B cell (primary cell): Measurements from ENCODE around the gene PPIL1. TPM values are rescaled to one million over a fixed set of nuclear protein-coding genes. Genes with fewer than 3 reads are reported as not detected.

ENCODE experiments used
- ATAC-seq: fragments of 200-7000 bp; cut with Tn5 transposase; one replicate; pipeline ENCODE4 v1.10.0; 2021; ENCODE audit warnings: low read depth, mild to moderate bottlenecking, moderate number of reproducible peaks, moderate library complexity
- CTCF ChIA-PET: fragments of 350-600 bp; sonication (Branson Sonifier 250); formaldehyde crosslinking; loops from one replicate; lab custom pipeline; 2021; ENCODE audit warnings: antibody characterized with exemption, inconsistent platforms; lab: Charles Lee
- POLR2A ChIA-PET: fragments of 350-600 bp; sonication (Branson Sonifier 250); formaldehyde crosslinking; loops from one replicate; lab custom pipeline; 2021; ENCODE audit warnings: antibody characterized with exemption; lab: Charles Lee
- DNase-seq: peaks from one replicate; pipeline ENCODE4 v3.0.0; 2013
- H2AFZ ChIP-seq: 2 replicates; pipeline ENCODE4 v1.6.1; 2012; ENCODE audit warnings: mild to moderate bottlenecking, low read depth, low read length; ENCODE audit not compliant: insufficient read depth, poor library complexity, severe bottlenecking
- H3K27ac ChIP-seq, 2 donors: 1 replicate in 1 of 2; 2 replicates in 1 of 2; pipeline ENCODE4 v1.5.1; 2012 to 2013; ENCODE audit warnings: low read length in 2 of 2, mild to moderate bottlenecking in 2 of 2, moderate library complexity in 1 of 2
- H3K27me3 ChIP-seq, 4 experiments: fragments of 200-600 bp in 1 of 4; sonication (generic) in 1 of 4; replicated peaks in 1 of 4; 1 replicate in 2 of 4; 2 replicates in 2 of 4; pipeline versions ENCODE4 v1.6.1 to v1.7.0; 2013 to 2016; ENCODE audit warnings: low read length in 3 of 4, mild to moderate bottlenecking in 2 of 4, mixed read lengths in 1 of 4, moderate library complexity in 1 of 4; ENCODE audit not compliant: insufficient read depth in 4 of 4, control insufficient read depth in 3 of 4; ENCODE audit errors: control extremely low read depth in 1 of 4
- H3K36me3 ChIP-seq, 2 experiments: replicated peaks in 1 of 2; 1 replicate in 1 of 2; 2 replicates in 1 of 2; pipeline versions ENCODE4 v1.6.1 to v1.7.1; 2013; ENCODE audit warnings: low read length in 1 of 2; ENCODE audit not compliant: insufficient read depth in 2 of 2, control insufficient read depth in 1 of 2; ENCODE audit errors: control extremely low read depth in 1 of 2, extremely low read depth in 1 of 2
- H3K4me1 ChIP-seq, 2 donors: fragments of 200-600 bp in 1 of 2; sonication (generic) in 1 of 2; 1 replicate in 1 of 2; 2 replicates in 1 of 2; pipeline versions ENCODE4 v1.5.1 to v1.6.1; 2013 to 2017; ENCODE audit warnings: low read length in 2 of 2; ENCODE audit not compliant: control insufficient read depth in 2 of 2, insufficient read depth in 2 of 2
- H3K4me2 ChIP-seq: replicated peaks from 2 replicates; pipeline ENCODE3; 2012; ENCODE audit warnings: mild to moderate bottlenecking, low read depth, low read length; ENCODE audit not compliant: poor library complexity, severe bottlenecking
- H3K4me3 ChIP-seq, 5 experiments: fragments of 200-600 bp in 1 of 5; sonication (generic) in 1 of 5; 1 replicate in 3 of 5; 2 replicates in 2 of 5; pipeline versions ENCODE4 v1.5.1 to v1.7.0; 2011 to 2016; ENCODE audit warnings: low read length in 4 of 5, mild to moderate bottlenecking in 4 of 5, low read depth in 2 of 5, control low read depth in 1 of 5, moderate library complexity in 1 of 5; ENCODE audit not compliant: insufficient read depth in 1 of 5; ENCODE audit errors: control extremely low read depth in 1 of 5, extremely low read depth in 1 of 5
- H3K79me2 ChIP-seq: fragments of 200-600 bp; sonication (generic); one replicate; pipeline ENCODE4 v1.6.0; 2016; ENCODE audit warnings: low read length; ENCODE audit not compliant: control insufficient read depth, insufficient read depth
- H3K9ac ChIP-seq: fragments of 200-600 bp; sonication (generic); 2 replicates; pipeline ENCODE4 v1.6.1; 2017; ENCODE audit warnings: mild to moderate bottlenecking, low read length, moderate library complexity
- H3K9me3 ChIP-seq, 3 donors: one replicate each; pipeline versions ENCODE4 v1.6.1 to v1.7.1; 2013; ENCODE audit warnings: low read length in 2 of 3; ENCODE audit not compliant: control insufficient read depth in 2 of 3, insufficient read depth in 1 of 3; ENCODE audit errors: control extremely low read depth in 1 of 3
- H4K20me1 ChIP-seq: 2 replicates; pipeline ENCODE4 v1.6.0; 2012; ENCODE audit warnings: mild to moderate bottlenecking, low read length; ENCODE audit not compliant: insufficient read depth, control insufficient read depth, poor library complexity, severe bottlenecking
- H3K27ac Mint-ChIP-seq: one replicate; pipeline ENCODE4 v1.8.0; 2021; ENCODE audit warnings: mixed read lengths
- H3K27me3 Mint-ChIP-seq: one replicate; pipeline ENCODE4 v1.8.0; 2021; ENCODE audit warnings: mixed read lengths
- H3K4me1 Mint-ChIP-seq: one replicate; pipeline ENCODE4 v1.8.0; 2021; ENCODE audit warnings: mixed read lengths
- H3K4me3 Mint-ChIP-seq: one replicate; pipeline ENCODE4 v1.8.0; 2021; ENCODE audit warnings: mixed read lengths
- H3K9me3 Mint-ChIP-seq: one replicate; pipeline ENCODE4 v1.8.0; 2022; ENCODE audit warnings: mixed read lengths; ENCODE audit not compliant: insufficient read depth
- CTCF ChIP-seq: fragments of 200-600 bp; IDR thresholded peaks from one replicate; pipeline ENCODE4 v1.8.0; 2022; ENCODE audit warnings: antibody characterized with exemption, mild to moderate bottlenecking
- EZH2 ChIP-seq: IDR thresholded peaks from 2 replicates; pipeline ENCODE4 v1.6.1; 2012; ENCODE audit warnings: borderline replicate concordance, low read depth, mild to moderate bottlenecking, moderate library complexity, low read length; ENCODE audit not compliant: insufficient read depth, poor library complexity, severe bottlenecking
- WGBS: methylation state at CpG from one replicate; pipeline ENCODE4 v1.1.5; 2013; ENCODE audit warnings: missing lambda C conversion rate; ENCODE audit not compliant: insufficient coverage; 5-methylcytosine and 5-hydroxymethylcytosine counted together
- intact Hi-C: fragments of 100-400 bp; cut with micrococcal nuclease; formaldehyde crosslinking; loops from one replicate; pipeline ENCODE4 v1.10.0; 2022
- polyA plus RNA-seq: library from polyadenylated mRNA; depleted of rRNA; stranded (reverse); fragments of >200 nt; gene quantifications from 2 replicates; pipeline ENCODE4 v1.2.3, GENCODE V29; 2012
- total RNA-seq, 2 donors: library from RNA; stranded (reverse); fragments of 120-200 nt in 1 of 2; gene quantifications; 1 replicate in 1 of 2; 2 replicates in 1 of 2; pipeline versions ENCODE4 v1.2.3 to v1.2.4, GENCODE V29; 2013 to 2022

PPIL1 gene
- total and polyA plus RNA-seq, 2 donors (not counting 1 experiment from before 2014, with no cell fraction given), result 2.9 to 7.0 TPM

- Histone ChIP-seq H3K9me3 (peaks cover 0 to 7% (median 0%) of the 10 kb centered on the region in 3 donors), H4K20me1 (no peaks in the 10 kb centered on the region), H2AFZ (no peak overlapping the region), H3K79me2 (no peaks in the 10 kb centered on the region), H3K9ac (no peak overlapping the region), H3K4me1 (peaks cover 0 to 3% of the 10 kb centered on the region in 2 donors), H3K27ac (no peak overlapping the region), H3K27me3 (peaks cover 0 to 26% (median 3%) of the 10 kb centered on the region in 4 experiments), H3K36me3 (no peaks in the 10 kb centered on the region), H3K4me2 (no peak overlapping the region), H3K4me3 (no peak overlapping the region)
- ChIA-PET POLR2A (no interaction called here), CTCF (interaction anchor here (1.2 kb wide), 1 partner anchor 55 kb away, joined by 3 read pairs; no protein-coding TSS in a partner anchor)
- H3K27ac Mint-ChIP-seq, result no peak overlapping the region
- DNase-seq, result no peak
- 100% methylated on average over 6 of the region's 11 CpGs for WGBS
- H3K9me3 Mint-ChIP-seq, result no peaks in the 10 kb centered on the region
- TF ChIP-seq CTCF (no peak), EZH2 (no peak)
- ATAC-seq, result no peak
- peaks cover 3% of the 10 kb centered on the region for H3K4me1 Mint-ChIP-seq
- H3K4me3 Mint-ChIP-seq, result no peak overlapping the region
- H3K27me3 Mint-ChIP-seq, result peaks cover 29% of the 10 kb centered on the region
- intact Hi-C loops, result no loop called here
These were observed 44.6 kb downstream of the PPIL1 start for GRCh38 chr6:36829919-36830544.

- H3K4me3 ChIP-seq, result no peak overlapping the region
- intact Hi-C loops, result no loop called here
- no peak overlapping the region for H3K4me3 Mint-ChIP-seq
- peaks cover 0 to 3% of the 10 kb centered on the region in 2 donors for H3K4me1 ChIP-seq
- CTCF ChIA-PET, result no interaction called here
- no peak overlapping the region for H3K4me2 ChIP-seq
- no peak for ATAC-seq
- WGBS, result 33% methylated on average over 15 of the region's 19 CpGs
- H3K9me3 Mint-ChIP-seq, result no peaks in the 10 kb centered on the region
- no peaks in the 10 kb centered on the region for H3K9me3 ChIP-seq
- no peak for DNase-seq
- H3K9ac ChIP-seq, result no peak overlapping the region
- no peaks in the 10 kb centered on the region for H3K79me2 ChIP-seq
- no peak overlapping the region for H2AFZ ChIP-seq
- H3K27ac ChIP-seq, result no peak overlapping the region
- H3K27me3 ChIP-seq, result peaks cover 0 to 22% (median 3%) of the 10 kb centered on the region in 4 experiments
- no peaks in the 10 kb centered on the region for H4K20me1 ChIP-seq
- POLR2A ChIA-PET, result no interaction called here
- no peaks in the 10 kb centered on the region for H3K36me3 ChIP-seq
- no peak for TF ChIP-seq EZH2
- TF ChIP-seq CTCF, result no peak
- H3K4me1 Mint-ChIP-seq, result peaks cover 3% of the 10 kb centered on the region
- no peak overlapping the region for H3K27ac Mint-ChIP-seq
- H3K27me3 Mint-ChIP-seq, result peaks cover 30% of the 10 kb centered on the region
These were observed 47.1 kb downstream of the PPIL1 start for GRCh38 chr6:36827261-36828079.
